Measurements from ENCODE around the gene METTL6.

DNA sequence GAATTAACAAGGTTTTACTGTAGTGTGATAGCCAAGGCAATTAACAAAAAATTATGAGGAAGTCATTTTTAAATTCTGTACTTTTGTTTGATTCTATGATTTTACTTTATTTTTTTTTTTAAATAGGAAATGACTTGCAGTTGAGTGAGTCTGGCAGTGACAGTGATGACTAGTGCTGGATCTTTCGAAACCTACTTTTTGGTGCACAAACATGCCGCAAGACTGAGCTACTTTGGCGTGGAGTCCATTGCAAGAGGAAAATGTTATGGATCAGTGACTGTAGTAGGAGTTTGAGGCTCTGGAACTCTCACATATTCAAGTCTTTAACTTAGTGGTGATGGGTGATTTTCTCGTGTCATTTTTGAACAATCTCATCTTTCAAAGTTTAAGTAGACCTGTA lies 11.6 kb upstream of the METTL6 start:
- TF ChIP-seq, protein P1, sequence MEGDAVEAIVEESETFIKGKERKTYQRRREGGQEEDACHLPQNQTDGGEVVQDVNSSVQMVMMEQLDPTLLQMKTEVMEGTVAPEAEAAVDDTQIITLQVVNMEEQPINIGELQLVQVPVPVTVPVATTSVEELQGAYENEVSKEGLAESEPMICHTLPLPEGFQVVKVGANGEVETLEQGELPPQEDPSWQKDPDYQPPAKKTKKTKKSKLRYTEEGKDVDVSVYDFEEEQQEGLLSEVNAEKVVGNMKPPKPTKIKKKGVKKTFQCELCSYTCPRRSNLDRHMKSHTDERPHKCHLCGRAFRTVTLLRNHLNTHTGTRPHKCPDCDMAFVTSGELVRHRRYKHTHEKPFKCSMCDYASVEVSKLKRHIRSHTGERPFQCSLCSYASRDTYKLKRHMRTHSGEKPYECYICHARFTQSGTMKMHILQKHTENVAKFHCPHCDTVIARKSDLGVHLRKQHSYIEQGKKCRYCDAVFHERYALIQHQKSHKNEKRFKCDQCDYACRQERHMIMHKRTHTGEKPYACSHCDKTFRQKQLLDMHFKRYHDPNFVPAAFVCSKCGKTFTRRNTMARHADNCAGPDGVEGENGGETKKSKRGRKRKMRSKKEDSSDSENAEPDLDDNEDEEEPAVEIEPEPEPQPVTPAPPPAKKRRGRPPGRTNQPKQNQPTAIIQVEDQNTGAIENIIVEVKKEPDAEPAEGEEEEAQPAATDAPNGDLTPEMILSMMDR (IDR thresholded peaks at IDR 0.05), result no peak
- no peak for TF ChIP-seq POLR2A (IDR thresholded peaks at IDR 0.05)

All from heart left ventricle (tissue), 13 donors.